Thoracic aorta (tissue), 2 donors: Measurements from ENCODE around the gene LY86. TPM values are rescaled to one million over a fixed set of nuclear protein-coding genes. Genes with fewer than 3 reads are reported as not detected.

ENCODE experiments used
- ATAC-seq: fragments of 150-250 bp; one replicate; pipeline ENCODE4 v1.8.0; 2017; ENCODE audit warnings: low read depth; ENCODE audit not compliant: insufficient number of reproducible peaks, low FRiP score
- DNase-seq: peaks from one replicate; pipeline ENCODE4 v3.0.0-alpha.2; 2020; ENCODE audit warnings: low spot score
- H3K27ac ChIP-seq, 2 donors: fragments of 200-600 bp; sonication (generic); 1 replicate in 1 of 2; 2 replicates in 1 of 2; pipeline ENCODE4 v1.5.1; 2016; ENCODE audit warnings: mild to moderate bottlenecking in 2 of 2, moderate library complexity in 2 of 2
- H3K27me3 ChIP-seq: fragments of 200-600 bp; sonication (generic); replicated peaks from 2 replicates; pipeline ENCODE4 v1.6.0; 2016; ENCODE audit warnings: mild to moderate bottlenecking; ENCODE audit not compliant: insufficient read depth
- H3K36me3 ChIP-seq: fragments of 200-600 bp; sonication (generic); one replicate; pipeline ENCODE4 v1.5.1; 2016
- H3K4me1 ChIP-seq, 2 donors: fragments of 200-600 bp; sonication (generic); 1 replicate in 1 of 2; 2 replicates in 1 of 2; pipeline versions ENCODE4 v1.5.1 to v1.6.0; 2016; ENCODE audit warnings: low read depth in 2 of 2, mild to moderate bottlenecking in 1 of 2; ENCODE audit not compliant: control insufficient read depth in 1 of 2
- H3K4me3 ChIP-seq: fragments of 200-600 bp; sonication (generic); 2 replicates; pipeline ENCODE4 v1.5.1; 2016; ENCODE audit warnings: mild to moderate bottlenecking
- H3K9me3 ChIP-seq: fragments of 200-600 bp; sonication (generic); 2 replicates; pipeline ENCODE4 v1.5.1; 2016
- total RNA-seq, 2 donors: library from RNA; depleted of rRNA; stranded (reverse); fragments of >200 nt; gene quantifications; one replicate each; pipeline versions ENCODE4 v1.1.0 to v1.2.3, GENCODE V29; 2016
- TF ChIP-seq, protein P1 (sequence below): fragments of 200-600 bp; sonication (generic); IDR thresholded peaks from one replicate; pipeline ENCODE4 v1.5.1; 2019; ENCODE audit warnings: antibody characterized with exemption

Gene LY86
- total RNA-seq, 2 donors from 2014 or later = 4.5 to 6.5 TPM

DNA sequence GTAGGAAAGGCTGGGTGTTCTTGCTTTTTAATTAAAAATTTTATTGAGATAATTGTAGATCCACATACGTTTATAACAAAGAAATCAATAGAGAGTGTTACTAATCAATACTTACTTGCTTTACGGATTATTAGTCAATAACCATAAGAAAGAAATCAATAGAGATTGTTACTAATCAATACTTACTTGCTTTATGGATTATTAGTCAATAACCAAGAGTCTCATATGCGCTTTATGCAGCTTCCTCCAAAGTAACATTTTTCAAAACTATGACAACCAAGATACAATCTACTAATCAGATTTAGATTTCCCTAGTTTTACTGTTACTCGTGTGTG, 31.0 kb upstream of the LY86 start:
- no peak for DNase-seq
- TF ChIP-seq, protein P1, sequence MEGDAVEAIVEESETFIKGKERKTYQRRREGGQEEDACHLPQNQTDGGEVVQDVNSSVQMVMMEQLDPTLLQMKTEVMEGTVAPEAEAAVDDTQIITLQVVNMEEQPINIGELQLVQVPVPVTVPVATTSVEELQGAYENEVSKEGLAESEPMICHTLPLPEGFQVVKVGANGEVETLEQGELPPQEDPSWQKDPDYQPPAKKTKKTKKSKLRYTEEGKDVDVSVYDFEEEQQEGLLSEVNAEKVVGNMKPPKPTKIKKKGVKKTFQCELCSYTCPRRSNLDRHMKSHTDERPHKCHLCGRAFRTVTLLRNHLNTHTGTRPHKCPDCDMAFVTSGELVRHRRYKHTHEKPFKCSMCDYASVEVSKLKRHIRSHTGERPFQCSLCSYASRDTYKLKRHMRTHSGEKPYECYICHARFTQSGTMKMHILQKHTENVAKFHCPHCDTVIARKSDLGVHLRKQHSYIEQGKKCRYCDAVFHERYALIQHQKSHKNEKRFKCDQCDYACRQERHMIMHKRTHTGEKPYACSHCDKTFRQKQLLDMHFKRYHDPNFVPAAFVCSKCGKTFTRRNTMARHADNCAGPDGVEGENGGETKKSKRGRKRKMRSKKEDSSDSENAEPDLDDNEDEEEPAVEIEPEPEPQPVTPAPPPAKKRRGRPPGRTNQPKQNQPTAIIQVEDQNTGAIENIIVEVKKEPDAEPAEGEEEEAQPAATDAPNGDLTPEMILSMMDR = no peak
- no peak overlapping the region for H3K4me3 ChIP-seq
- no peaks in the 10 kb centered on the region for H3K9me3 ChIP-seq
- no peaks in the 10 kb centered on the region for H3K36me3 ChIP-seq
- H3K4me1 ChIP-seq = no peaks in the 10 kb centered on the region
- H3K27ac ChIP-seq = no peak overlapping the region
- no peaks in the 10 kb centered on the region for H3K27me3 ChIP-seq
- ATAC-seq = no peak

DNA sequence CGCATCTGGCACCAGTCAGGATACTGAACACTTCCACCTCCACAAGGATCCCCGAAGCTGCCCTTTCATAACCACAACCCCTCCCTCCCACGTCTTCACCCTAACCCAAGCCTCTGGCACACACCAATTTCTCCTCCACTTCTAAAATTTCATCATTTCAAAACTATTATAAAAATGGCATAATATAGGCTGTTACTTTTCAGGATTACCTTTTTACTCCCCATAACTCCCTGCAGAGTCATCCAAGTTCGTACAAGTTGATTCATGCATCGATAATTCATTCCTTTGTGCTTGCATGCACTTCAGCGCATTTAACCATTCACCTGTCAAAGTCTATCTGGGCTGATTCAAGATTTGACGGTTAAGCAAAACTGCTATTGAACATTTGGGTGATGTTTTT, 30.6 kb upstream of the LY86 start:
- Histone ChIP-seq H3K9me3 (no peaks in the 10 kb centered on the region), H3K4me3 (no peak overlapping the region), H3K36me3 (no peaks in the 10 kb centered on the region), H3K27me3 (no peaks in the 10 kb centered on the region), H3K27ac (no peak overlapping the region), H3K4me1 (no peaks in the 10 kb centered on the region)
- ATAC-seq (no peak), DNase-seq (no peak)
- TF ChIP-seq, protein P1 = no peak

DNA sequence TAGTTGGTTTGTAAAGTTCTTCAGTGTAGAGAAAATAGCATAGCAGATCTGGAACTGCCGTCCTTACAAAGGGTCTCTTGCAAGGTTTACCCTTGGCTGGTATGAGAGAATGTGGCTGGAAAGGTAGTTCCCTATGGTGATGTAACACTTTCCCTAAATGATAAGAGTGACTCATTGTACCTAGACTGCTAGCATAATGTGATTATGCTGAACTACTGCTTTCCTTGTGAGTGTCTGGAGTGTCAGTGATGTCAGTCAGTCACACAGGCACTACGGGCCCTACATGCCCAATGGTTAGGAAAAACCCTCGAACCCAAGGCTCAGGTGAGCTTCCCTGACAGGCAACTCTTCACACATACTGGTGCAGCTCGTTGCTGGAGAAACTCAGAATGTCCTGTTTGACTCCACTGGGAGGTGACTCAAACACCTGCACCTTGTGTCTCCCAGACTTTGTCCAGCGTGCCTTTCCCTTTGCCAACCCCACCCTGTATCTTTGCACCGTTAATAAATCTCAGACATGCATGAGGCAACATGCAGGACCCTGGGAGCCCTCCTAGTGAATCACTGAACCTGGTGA, 28.4 kb upstream of the LY86 start:
- H3K27ac ChIP-seq = no peak overlapping the region
- no peaks in the 10 kb centered on the region for H3K9me3 ChIP-seq
- H3K27me3 ChIP-seq = no peaks in the 10 kb centered on the region
- TF ChIP-seq, protein P1 = no peak
- no peaks in the 10 kb centered on the region for H3K36me3 ChIP-seq
- no peak overlapping the region for H3K4me3 ChIP-seq
- DNase-seq (no peak), ATAC-seq (no peak)
- H3K4me1 ChIP-seq = no peaks in the 10 kb centered on the region

DNA sequence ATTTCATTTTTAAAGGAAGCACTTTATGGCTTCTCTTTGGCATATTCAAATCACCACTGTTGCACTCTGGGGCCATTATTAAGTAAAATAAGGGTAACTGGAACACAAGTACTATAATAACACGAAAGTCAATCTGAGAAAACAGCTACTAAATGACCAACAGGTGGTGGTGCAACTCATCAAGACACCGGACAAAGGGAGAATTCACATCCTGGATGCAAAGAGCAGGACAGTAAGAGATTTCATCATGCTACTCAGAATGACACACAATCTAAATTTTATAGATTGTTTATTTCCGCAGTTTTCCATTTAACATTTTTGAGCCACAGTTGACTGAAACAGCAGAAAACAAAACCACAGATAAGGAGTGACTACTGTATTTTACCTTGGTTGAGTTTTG, 27.6 kb upstream of the LY86 start:
- Histone ChIP-seq H3K4me1 (no peaks in the 10 kb centered on the region), H3K27ac (no peak overlapping the region), H3K36me3 (no peaks in the 10 kb centered on the region), H3K27me3 (no peaks in the 10 kb centered on the region), H3K4me3 (no peak overlapping the region), H3K9me3 (no peaks in the 10 kb centered on the region)
- DNase-seq (no peak), ATAC-seq (no peak)
- TF ChIP-seq, protein P1 = no peak

DNA sequence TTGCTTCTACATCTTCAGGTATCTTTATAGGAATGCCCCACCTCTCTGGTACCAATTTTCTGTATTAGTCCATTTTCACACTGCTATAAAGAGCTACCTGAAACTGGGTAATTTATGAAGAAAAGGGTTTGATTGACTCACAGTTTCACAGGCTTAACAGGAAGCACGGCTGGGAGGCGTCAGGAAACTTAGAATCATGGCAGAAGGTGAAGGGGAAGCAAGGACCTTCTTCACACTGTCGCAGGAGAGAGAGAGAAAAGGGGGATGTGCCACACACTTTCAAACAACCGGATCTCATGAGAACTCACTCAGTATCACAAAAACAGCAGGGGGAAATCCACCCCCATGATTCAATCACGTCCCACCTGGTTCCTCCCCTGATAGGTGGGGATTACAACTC, 24.4 kb upstream of the LY86 start:
- Histone ChIP-seq H3K27ac (no peak overlapping the region), H3K27me3 (no peaks in the 10 kb centered on the region), H3K4me3 (no peak overlapping the region), H3K36me3 (no peaks in the 10 kb centered on the region), H3K4me1 (no peaks in the 10 kb centered on the region), H3K9me3 (no peaks in the 10 kb centered on the region)
- ATAC-seq = no peak
- TF ChIP-seq, protein P1 = no peak
- no peak for DNase-seq
